Activated CD8-positive, alpha-beta memory T cell treated with anti-CD3 and anti-CD28 coated beads, Interleukin-2, amount 50 U/mL, for 48 hours (primary cell): ENCODE measurements around the gene CARS1.
"Not testable (repeated sequence)": the region's sequence is repeated elsewhere in the genome, so short reads cannot be mapped to it uniquely, and the experiment has no call there.

ENCODE experiments used
- DNase-seq: peaks from one replicate; pipeline ENCODE4 v3.0.0-alpha.2; 2020

Gene CARS1

GRCh38 chr11:3089236-3090061 is 32.2 kb upstream of the CARS1 start:
- DNase-seq = no peak

GRCh38 chr11:3088806-3089205 is 31.6 kb upstream of the CARS1 start:
- no peak for DNase-seq

- DNase-seq = no peak
These were observed 30.9 kb upstream of the CARS1 start for GRCh38 chr11:3087821-3088800.

- no peak for DNase-seq
These were observed 30.1 kb upstream of the CARS1 start for GRCh38 chr11:3087373-3087772.

- no peak for DNase-seq
These were observed 29.5 kb upstream of the CARS1 start for GRCh38 chr11:3086671-3087150.

- DNase-seq = no peak
These were observed 28.9 kb upstream of the CARS1 start for GRCh38 chr11:3086114-3086513.

GRCh38 chr11:3085052-3085451 is 27.8 kb upstream of the CARS1 start:
- no peak for DNase-seq

GRCh38 chr11:3083321-3083720 is 26.1 kb upstream of the CARS1 start:
- no peak for DNase-seq

GRCh38 chr11:3081386-3081751 is 24.1 kb upstream of the CARS1 start:
- DNase-seq = no peak

- no peak for DNase-seq
These were observed 23.6 kb upstream of the CARS1 start for GRCh38 chr11:3080733-3081385.

- no peak for DNase-seq
These were observed 22.9 kb upstream of the CARS1 start for GRCh38 chr11:3080104-3080503.

GRCh38 chr11:3077846-3078440 is 20.7 kb upstream of the CARS1 start:
- no peak for DNase-seq

- no peak for DNase-seq
These were observed 20.1 kb upstream of the CARS1 start for GRCh38 chr11:3077189-3077836.

GRCh38 chr11:3074912-3075589 is 17.8 kb upstream of the CARS1 start:
- DNase-seq = no peak

GRCh38 chr11:3073029-3073435 is 15.8 kb upstream of the CARS1 start:
- no peak for DNase-seq

GRCh38 chr11:3069425-3069824 is 12.2 kb upstream of the CARS1 start:
- DNase-seq = no peak

GRCh38 chr11:3066308-3066707 is 9.1 kb upstream of the CARS1 start:
- DNase-seq = not testable (repeated sequence)

- not testable (repeated sequence) for DNase-seq
These were observed 7.5 kb upstream of the CARS1 start for GRCh38 chr11:3064709-3065108.

- not testable (repeated sequence) for DNase-seq
These were observed 6.7 kb upstream of the CARS1 start for GRCh38 chr11:3063876-3064275.

- not testable (repeated sequence) for DNase-seq
These were observed 6.2 kb upstream of the CARS1 start for GRCh38 chr11:3063432-3063831.

- no peak for DNase-seq
These were observed 3.3 kb upstream of the CARS1 start for GRCh38 chr11:3060436-3061025.
